ENCODE results near the gene SLC2A14. TPM values are rescaled to one million over a fixed set of nuclear protein-coding genes. Genes with fewer than 3 reads are reported as not detected.
"Not testable (repeated sequence)": the region's sequence is repeated elsewhere in the genome, so short reads cannot be mapped to it uniquely, and the experiment has no call there.

SLC2A14 gene
- total RNA-seq, 4 donors from 2014 or later = 0.59 to 1.9 (median 0.83) TPM; not detected in 1

GRCh38 chr12:7806863-7807487 is 65.7 kb downstream of the SLC2A14 start:
- peak in 1 of 2 donors; percentile 61 for DNase-seq (ENCODE audit: low spot score in 2 of 2)
- H3K9me3 ChIP-seq = no peaks in the 10 kb centered on the region
- TF ChIP-seq POLR2AphosphoS5 (IDR thresholded peaks at IDR 0.05) (no peak), CTCF (IDR thresholded peaks at IDR 0.05) (peak; percentile 37 to 81)
- H3K27ac ChIP-seq = no peak overlapping the region
- no peak overlapping the region for H3K4me3 ChIP-seq
- 9% methylated on average over 2 of the region's 2 CpGs for WGBS
- H3K36me3 ChIP-seq = no peaks in the 10 kb centered on the region
- no peaks in the 10 kb centered on the region for H3K4me1 ChIP-seq
- H3K27me3 ChIP-seq = no peaks in the 10 kb centered on the region

- H3K4me3 ChIP-seq; H3K9me3 ChIP-seq; H3K4me1 ChIP-seq; H3K36me3 ChIP-seq; DNase-seq (ENCODE audit: low spot score in 2 of 2); H3K27me3 ChIP-seq; H3K27ac ChIP-seq: not testable (repeated sequence)
- 75% methylated on average over 6 of the region's 6 CpGs for WGBS
Observed at GRCh38 chr12:7806319-7806718, 66.4 kb downstream of the SLC2A14 start.

- 56% methylated on average over 4 of the region's 4 CpGs for WGBS
- no peak for DNase-seq (ENCODE audit: low spot score in 2 of 2)
Observed at GRCh38 chr12:7801460-7801859, 71.3 kb downstream of the SLC2A14 start.

GRCh38 chr12:7798750-7799308 is 73.9 kb downstream of the SLC2A14 start:
- H3K27ac ChIP-seq; H3K36me3 ChIP-seq; H3K4me3 ChIP-seq; H3K9me3 ChIP-seq; H3K4me1 ChIP-seq; DNase-seq (ENCODE audit: low spot score in 2 of 2); H3K27me3 ChIP-seq: not testable (repeated sequence)
- 48% methylated on average over 4 of the region's 4 CpGs for WGBS

More at GRCh38 chr12:7801460-7801859, 71.3 kb downstream of the SLC2A14 start:
- H3K27me3 ChIP-seq = no peaks in the 10 kb centered on the region
- H3K27ac ChIP-seq = no peak overlapping the region
- no peaks in the 10 kb centered on the region for H3K4me1 ChIP-seq
- no peaks in the 10 kb centered on the region for H3K36me3 ChIP-seq
- no peaks in the 10 kb centered on the region for H3K9me3 ChIP-seq
- no peak for TF ChIP-seq EP300 (IDR thresholded peaks at IDR 0.05)
- no peak for TF ChIP-seq CTCF (IDR thresholded peaks at IDR 0.05)
- TF ChIP-seq POLR2AphosphoS5 (IDR thresholded peaks at IDR 0.05) = no peak
- TF ChIP-seq POLR2A (IDR thresholded peaks at IDR 0.05) = no peak
- H3K4me3 ChIP-seq = no peak overlapping the region

GRCh38 chr12:7797698-7798398 is 74.9 kb downstream of the SLC2A14 start:
- 84% methylated on average over 12 of the region's 12 CpGs for WGBS
- no peaks in the 10 kb centered on the region for H3K27me3 ChIP-seq
- H3K4me3 ChIP-seq = no peak overlapping the region
- H3K27ac ChIP-seq = no peak overlapping the region
- no peaks in the 10 kb centered on the region for H3K4me1 ChIP-seq
- DNase-seq (ENCODE audit: low spot score in 2 of 2) = no peak
- H3K36me3 ChIP-seq = no peaks in the 10 kb centered on the region
- TF ChIP-seq POLR2A (IDR thresholded peaks at IDR 0.05) (no peak), EP300 (IDR thresholded peaks at IDR 0.05) (no peak), POLR2AphosphoS5 (IDR thresholded peaks at IDR 0.05) (no peak), CTCF (IDR thresholded peaks at IDR 0.05) (no peak)
- no peaks in the 10 kb centered on the region for H3K9me3 ChIP-seq

- WGBS = 95% methylated on average over 7 of the region's 7 CpGs
- H3K27me3 ChIP-seq; DNase-seq (ENCODE audit: low spot score in 2 of 2); H3K9me3 ChIP-seq; H3K36me3 ChIP-seq; H3K27ac ChIP-seq; H3K4me1 ChIP-seq; H3K4me3 ChIP-seq: not testable (repeated sequence)
Observed at GRCh38 chr12:7797269-7797668, 75.4 kb downstream of the SLC2A14 start.

All from suprapubic skin (tissue), 4 donors.